HEK293 (cell line): ENCODE results near the gene CEACAM6.
"Not testable (repeated sequence)": the region's sequence is repeated elsewhere in the genome, so short reads cannot be mapped to it uniquely, and the experiment has no call there.

Experiments used
- CTCF ChIA-PET: fragments of 350-600 bp; formaldehyde crosslinking; extraction: SDS; loops from one replicate; lab custom pipeline; 2021; ENCODE audit warnings: antibody characterized with exemption; lab: Yijun Ruan, JAX
- POLR2A ChIA-PET: fragments of 300-600 bp; formaldehyde crosslinking; extraction: SDS; loops from one replicate; lab custom pipeline; 2020; ENCODE audit warnings: antibody characterized with exemption, inconsistent platforms; lab: Yijun Ruan, JAX
- H3K27ac ChIP-seq: fragments of 200-500 bp; sonication (Bioruptor generic); 2 replicates; pipeline ENCODE4 v1.5.1; 2014; ENCODE audit warnings: low read depth, low read length, control low read depth, inconsistent platforms; ENCODE audit errors: extremely low read depth
- H3K36me3 ChIP-seq, 2 experiments: fragments of 200-500 bp in 1 of 2; sonication (Bioruptor generic) in 1 of 2; 1 replicate in 1 of 2; 2 replicates in 1 of 2; pipeline ENCODE4 v1.5.1; 2014 to 2017; ENCODE audit warnings: inconsistent platforms in 2 of 2, low read length in 2 of 2; ENCODE audit not compliant: control insufficient read depth in 2 of 2, insufficient read depth in 1 of 2
- H3K4me1 ChIP-seq: fragments of 200-500 bp; sonication (Bioruptor generic); 2 replicates; pipeline ENCODE4 v1.5.1; 2014; ENCODE audit warnings: mild to moderate bottlenecking, low read length, inconsistent platforms; ENCODE audit not compliant: control insufficient read depth, insufficient read depth
- H3K4me3 ChIP-seq: 2 replicates; pipeline ENCODE4 v1.5.1; 2011; ENCODE audit warnings: low read depth, mild to moderate bottlenecking, control low read depth, low read length, moderate library complexity
- H3K9me3 ChIP-seq: fragments of 200-500 bp; sonication (Bioruptor generic); 2 replicates; pipeline ENCODE4 v1.5.1; 2014; ENCODE audit warnings: low read depth, low read length, inconsistent platforms; ENCODE audit not compliant: control insufficient read depth, insufficient read depth
- CTCF ChIP-seq: fragments of 450-650 bp; formaldehyde crosslinking; IDR thresholded peaks from 2 replicates; pipeline ENCODE4 v1.5.1; 2016; ENCODE audit warnings: missing biosample characterization, missing genetic modification characterization
- EGR2 ChIP-seq: fragments of 450-650 bp; formaldehyde crosslinking; IDR thresholded peaks from 2 replicates; pipeline ENCODE4 v1.5.1; 2016; ENCODE audit warnings: low read depth, missing biosample characterization, missing genetic modification characterization
- GLIS1 ChIP-seq: fragments of 450-650 bp; formaldehyde crosslinking; IDR thresholded peaks from 2 replicates; pipeline ENCODE4 v1.5.1; 2016; ENCODE audit warnings: missing biosample characterization, missing genetic modification characterization
- PRDM10 ChIP-seq: fragments of 450-650 bp; formaldehyde crosslinking; IDR thresholded peaks from 2 replicates; pipeline ENCODE4 v1.5.1; 2016; ENCODE audit warnings: missing biosample characterization, missing genetic modification characterization
- PRDM2 ChIP-seq: fragments of 450-650 bp; formaldehyde crosslinking; IDR thresholded peaks from 2 replicates; pipeline ENCODE4 v1.5.1; 2016; ENCODE audit warnings: missing biosample characterization, missing genetic modification characterization, borderline replicate concordance
- ZBTB17 ChIP-seq: fragments of 450-650 bp; formaldehyde crosslinking; IDR thresholded peaks from 2 replicates; pipeline ENCODE4 v1.5.1; 2016; ENCODE audit warnings: missing biosample characterization, missing genetic modification characterization
- ZFHX2 ChIP-seq: fragments of 450-650 bp; formaldehyde crosslinking; conservative IDR thresholded peaks from 2 replicates; pipeline ENCODE4 v1.5.1; 2016; ENCODE audit warnings: missing biosample characterization, missing genetic modification characterization
- ZNF366 ChIP-seq: fragments of 450-650 bp; formaldehyde crosslinking; conservative IDR thresholded peaks from 2 replicates; pipeline ENCODE4 v1.5.1; 2016; ENCODE audit warnings: missing biosample characterization, missing genetic modification characterization
- ZNF561 ChIP-seq: fragments of 450-650 bp; IDR thresholded peaks from 2 replicates; pipeline ENCODE4 v1.5.1; 2018; ENCODE audit warnings: missing biosample characterization, missing genetic modification characterization, borderline replicate concordance
- ZNF654 ChIP-seq: fragments of 450-650 bp; formaldehyde crosslinking; IDR thresholded peaks from 2 replicates; pipeline ENCODE4 v1.5.1; 2016; ENCODE audit warnings: low read depth, missing biosample characterization, missing genetic modification characterization
- ZNF660 ChIP-seq: fragments of 450-650 bp; IDR thresholded peaks from 2 replicates; pipeline ENCODE4 v1.5.1; 2018; ENCODE audit warnings: missing biosample characterization, mild to moderate bottlenecking, missing genetic modification characterization
- ZNF776 ChIP-seq: fragments of 450-650 bp; formaldehyde crosslinking; IDR thresholded peaks from 2 replicates; pipeline ENCODE4 v1.5.0; 2017; ENCODE audit warnings: missing biosample characterization, missing genetic modification characterization, borderline replicate concordance

CEACAM6 gene

GRCh38 chr19:41748012-41748411 is 7.3 kb upstream of the CEACAM6 start:
- Histone ChIP-seq H3K27ac (no peak overlapping the region), H3K9me3 (no peaks in the 10 kb centered on the region), H3K4me3 (no peak overlapping the region), H3K36me3 (no peaks in the 10 kb centered on the region), H3K4me1 (peaks cover 8% of the 10 kb centered on the region; the same call in 1 of the 2 replicates)
- peak; percentile 89 for TF ChIP-seq ZNF366
- no peak for TF ChIP-seq ZNF776 (tag by site-specific recombination)
- POLR2A ChIA-PET, result no interaction called here
- CTCF ChIA-PET, result interaction anchor here (0.6 to 7.1 kb wide), 12 partner anchors 9 to 376 kb away, joined by 3 to 121 read pairs (median 6); partner anchors contain the start of gene CEACAM5

- CTCF ChIA-PET, result interaction anchor here (0.6 to 8.4 kb wide), 17 partner anchors 14 to 426 kb away, joined by 3 to 226 read pairs (median 15); partner anchors contain the start of gene CEACAM3
These were observed 4.8 kb upstream of the CEACAM6 start for GRCh38 chr19:41750248-41751134.

GRCh38 chr19:41753159-41753558 is 2.2 kb upstream of the CEACAM6 start:
- TF ChIP-seq ZNF561 (0 out of 2 replicates have a peak, but pooled peaks have one; percentile 20), GLIS1 (tag by site-specific recombination) (peak; percentile 42; the same call in 1 of the 2 replicates), ZNF660 (tag by site-specific recombination) (peak; percentile 73; the same call in 1 of the 2 replicates), PRDM2 (no peak), ZNF654 (tag by site-specific recombination) (peak; percentile 33), ZBTB17 (tag by site-specific recombination) (no peak), CTCF (0 out of 2 replicates have a peak, but pooled peaks have one; percentile 23)
- TF ChIP-seq, all 188 proteins: peak for 5
- Histone ChIP-seq H3K27ac (no peak overlapping the region), H3K9me3 (no peaks in the 10 kb centered on the region), H3K4me3 (no peak overlapping the region), H3K36me3 (no peaks in the 10 kb centered on the region), H3K4me1 (peaks cover 6% of the 10 kb centered on the region; the same call in 1 of the 2 replicates)
- POLR2A ChIA-PET, result interaction anchor here (0.7 to 1.2 kb wide), 2 partner anchors 30 to 68 kb away, joined by 3 read pairs; no protein-coding TSS in a partner anchor
- CTCF ChIA-PET, result interaction anchor here (0.5 to 8.4 kb wide), 89 partner anchors 8 to 1999 kb away, joined by 3 to 226 read pairs (median 5); partner anchors contain the start of genes CEACAM3, CEACAM7 and RABAC1

More at GRCh38 chr19:41750248-41751134, 4.8 kb upstream of the CEACAM6 start:
- H3K4me3 ChIP-seq, POLR2A ChIA-PET, H3K36me3 ChIP-seq, H3K4me1 ChIP-seq, H3K9me3 ChIP-seq, H3K27ac ChIP-seq: not testable (repeated sequence)
- TF ChIP-seq PRDM10 (tag by site-specific recombination) (peak; percentile 89), EGR2 (tag by site-specific recombination) (0 out of 2 replicates have a peak, but pooled peaks have one; percentile 28), ZFHX2 (tag by site-specific recombination) (0 out of 2 replicates have a peak, but pooled peaks have one; percentile 23), GLIS1 (tag by site-specific recombination) (peak; percentile 64; the same call in 1 of the 2 replicates)
